ENCODE results near the gene ZFAND6.
A peak's percentile ranks its signal among the peaks of the same experiment; 100 is the strongest.
"Not testable (repeated sequence)": the region's sequence is repeated elsewhere in the genome, so short reads cannot be mapped to it uniquely, and the experiment has no call there.

The ZFAND6 gene

DNA sequence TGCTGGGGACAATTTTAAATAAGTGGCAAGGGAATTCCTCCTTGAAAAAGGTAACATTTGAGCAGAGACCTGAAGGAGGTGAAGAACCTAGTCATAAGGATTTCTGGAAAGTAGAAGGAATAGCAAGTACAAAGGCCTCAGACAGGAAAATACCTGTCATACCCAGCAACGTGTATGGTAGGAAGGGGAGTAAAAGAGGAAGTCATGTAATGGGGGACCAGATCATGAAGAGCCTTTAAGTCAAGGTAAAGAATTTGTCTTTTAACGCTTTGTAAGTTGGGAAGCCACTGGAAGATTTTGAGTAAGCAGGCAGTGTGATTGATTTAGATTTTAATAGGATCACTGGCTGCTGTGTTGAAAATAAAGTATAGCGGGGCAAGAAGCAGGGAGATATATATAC, 49.9 kb downstream of the ZFAND6 start:
- FAIRE-seq (no peak), DNase-seq (ENCODE audit: insufficient read length, low spot score) (no peak)
- no peak for TF ChIP-seq POLR2AphosphoS5 (IDR thresholded peaks at IDR 0.05; ENCODE audit: low read depth, low read length)
- TF ChIP-seq SPI1 (IDR thresholded peaks at IDR 0.05; ENCODE audit: low read depth, low read length) = peak; percentile 90

DNA sequence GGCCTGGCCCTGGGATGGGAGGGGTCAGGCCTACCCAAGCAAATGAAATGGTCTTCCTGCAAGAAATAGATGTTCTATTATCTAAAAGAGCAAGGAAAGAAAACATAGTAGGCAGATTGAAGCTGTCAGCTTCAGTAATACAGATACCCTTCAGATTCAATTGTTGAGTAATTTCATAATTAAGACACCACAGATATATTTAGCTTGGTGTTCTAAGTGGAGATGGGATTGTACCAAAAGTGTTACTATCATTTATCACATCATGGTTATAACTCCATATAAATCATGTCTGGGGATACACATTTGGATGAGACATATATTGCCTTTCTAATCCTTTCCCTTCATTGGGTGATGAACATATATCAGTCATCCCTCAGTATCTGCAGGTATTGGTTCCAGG, 51.4 kb downstream of the ZFAND6 start:
- FAIRE-seq (no peak), DNase-seq (ENCODE audit: insufficient read length, low spot score) (no peak)
- TF ChIP-seq POU2F2 (IDR thresholded peaks at IDR 0.05; ENCODE audit: low read depth, low read length) = no peak

DNA sequence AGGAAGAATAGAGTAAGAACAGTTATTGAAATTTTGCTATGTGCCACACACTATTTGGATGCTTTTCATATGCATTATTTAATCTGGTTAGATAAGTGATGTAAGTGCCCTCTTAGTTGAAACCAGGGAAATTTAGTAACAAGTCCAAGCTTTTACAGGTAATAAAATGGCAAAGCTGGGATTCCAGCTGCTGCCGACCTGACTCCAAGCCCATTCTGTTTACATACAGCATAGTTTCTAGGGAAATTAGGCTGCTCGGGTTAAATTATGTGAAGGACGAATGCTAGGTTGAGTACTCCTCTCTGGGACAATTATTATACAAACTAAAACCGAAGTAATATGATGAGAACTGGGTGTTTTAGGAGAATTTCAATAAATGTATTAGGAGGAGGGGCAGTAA, 54.6 kb downstream of the ZFAND6 start:
- TF ChIP-seq POLR2A (IDR thresholded peaks at IDR 0.05; ENCODE audit: low read depth, low read length) (no peak), TAF1 (IDR thresholded peaks at IDR 0.05; ENCODE audit: low read depth, low read length) (no peak), POU2F2 (IDR thresholded peaks at IDR 0.05; ENCODE audit: low read depth, low read length) (no peak), PAX5 (IDR thresholded peaks at IDR 0.05; ENCODE audit: insufficient read depth, low read length, severe bottlenecking) (no peak), POLR2AphosphoS5 (IDR thresholded peaks at IDR 0.05; ENCODE audit: low read depth, low read length) (no peak), SPI1 (IDR thresholded peaks at IDR 0.05; ENCODE audit: low read depth, low read length) (no peak)
- FAIRE-seq (peak; percentile 40), DNase-seq (ENCODE audit: insufficient read length, low spot score) (no peak)

DNA sequence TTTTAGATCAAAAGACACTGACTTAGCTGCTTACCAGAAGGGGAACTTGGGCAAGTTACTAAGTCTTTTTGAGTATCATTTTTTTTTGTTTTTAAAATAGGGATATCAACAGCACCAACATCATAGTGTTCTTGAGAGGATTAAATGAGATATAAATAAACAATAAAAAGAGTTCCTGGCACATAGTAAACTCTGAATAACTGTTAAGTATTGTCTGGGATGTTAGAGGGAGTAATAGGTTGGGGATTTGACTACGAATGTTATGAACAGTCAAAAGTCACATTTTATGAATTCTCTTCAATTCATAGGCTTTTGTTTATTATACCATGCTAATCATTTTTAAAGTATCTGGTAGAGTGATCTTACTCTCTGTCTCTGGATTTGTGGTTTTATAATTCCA, 55.5 kb downstream of the ZFAND6 start:
- FAIRE-seq = no peak
- TF ChIP-seq POU2F2 (IDR thresholded peaks at IDR 0.05; ENCODE audit: low read depth, low read length) (no peak), PAX5 (IDR thresholded peaks at IDR 0.05; ENCODE audit: insufficient read depth, low read length, severe bottlenecking) (no peak), POLR2A (IDR thresholded peaks at IDR 0.05; ENCODE audit: low read depth, low read length) (no peak), POLR2AphosphoS5 (IDR thresholded peaks at IDR 0.05; ENCODE audit: low read depth, low read length) (no peak), SPI1 (IDR thresholded peaks at IDR 0.05; ENCODE audit: low read depth, low read length) (no peak), TAF1 (IDR thresholded peaks at IDR 0.05; ENCODE audit: low read depth, low read length) (no peak)
- no peak for DNase-seq (ENCODE audit: insufficient read length, low spot score)

DNA sequence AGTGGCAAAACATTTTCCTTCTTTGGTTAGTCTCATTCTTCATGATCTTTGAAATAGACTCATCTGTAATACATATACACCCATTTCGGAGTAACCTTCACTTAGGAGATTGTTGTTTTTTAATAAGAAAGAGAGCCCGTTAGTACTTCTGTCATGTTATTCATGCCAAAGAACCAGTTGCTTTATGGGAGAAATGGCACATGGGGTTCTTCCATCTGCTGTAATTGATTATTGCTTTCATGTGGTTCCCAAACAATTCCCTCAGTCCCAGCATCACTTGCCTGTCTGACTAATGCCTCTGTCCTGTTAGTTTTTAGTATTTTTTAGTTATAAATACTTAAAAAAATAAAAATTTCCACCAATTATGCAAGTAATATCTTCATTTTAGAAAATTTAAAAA, 59.5 kb downstream of the ZFAND6 start:
- no peak for TF ChIP-seq POU2F2 (IDR thresholded peaks at IDR 0.05; ENCODE audit: low read depth, low read length)
- no peak for TF ChIP-seq PAX5 (IDR thresholded peaks at IDR 0.05; ENCODE audit: insufficient read depth, low read length, severe bottlenecking)
- TF ChIP-seq POLR2A (IDR thresholded peaks at IDR 0.05; ENCODE audit: low read depth, low read length) = no peak
- TF ChIP-seq TAF1 (IDR thresholded peaks at IDR 0.05; ENCODE audit: low read depth, low read length) = no peak
- no peak for TF ChIP-seq SPI1 (IDR thresholded peaks at IDR 0.05; ENCODE audit: low read depth, low read length)
- no peak for TF ChIP-seq POLR2AphosphoS5 (IDR thresholded peaks at IDR 0.05; ENCODE audit: low read depth, low read length)
- FAIRE-seq (no peak), DNase-seq (ENCODE audit: insufficient read length, low spot score) (no peak)

DNA sequence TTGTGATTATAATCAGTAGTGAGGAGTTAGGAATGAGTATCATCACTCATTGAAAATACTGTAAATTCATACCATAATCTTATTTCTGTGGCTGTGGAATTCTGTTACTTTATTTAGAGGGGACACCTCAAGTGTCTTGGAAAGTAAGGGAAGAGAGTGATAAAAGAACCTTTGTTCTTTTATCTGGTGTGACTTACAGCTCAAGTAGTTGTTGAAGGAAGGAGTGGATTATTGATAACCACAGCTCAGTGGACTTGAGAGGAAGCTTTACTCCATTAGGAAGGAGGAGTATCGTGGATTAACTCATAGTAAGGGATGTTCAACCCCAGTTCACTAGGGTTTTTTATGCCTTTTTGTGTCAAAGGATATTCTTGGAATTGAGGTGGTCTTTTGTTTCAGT, 61.2 kb downstream of the ZFAND6 start:
- no peak for FAIRE-seq
- no peak for TF ChIP-seq POU2F2 (IDR thresholded peaks at IDR 0.05; ENCODE audit: low read depth, low read length)
- no peak for TF ChIP-seq POLR2AphosphoS5 (IDR thresholded peaks at IDR 0.05; ENCODE audit: low read depth, low read length)
- no peak for TF ChIP-seq POLR2A (IDR thresholded peaks at IDR 0.05; ENCODE audit: low read depth, low read length)
- no peak for TF ChIP-seq PAX5 (IDR thresholded peaks at IDR 0.05; ENCODE audit: insufficient read depth, low read length, severe bottlenecking)
- TF ChIP-seq SPI1 (IDR thresholded peaks at IDR 0.05; ENCODE audit: low read depth, low read length) = no peak
- TF ChIP-seq TAF1 (IDR thresholded peaks at IDR 0.05; ENCODE audit: low read depth, low read length) = no peak
- no peak for DNase-seq (ENCODE audit: insufficient read length, low spot score)

DNA sequence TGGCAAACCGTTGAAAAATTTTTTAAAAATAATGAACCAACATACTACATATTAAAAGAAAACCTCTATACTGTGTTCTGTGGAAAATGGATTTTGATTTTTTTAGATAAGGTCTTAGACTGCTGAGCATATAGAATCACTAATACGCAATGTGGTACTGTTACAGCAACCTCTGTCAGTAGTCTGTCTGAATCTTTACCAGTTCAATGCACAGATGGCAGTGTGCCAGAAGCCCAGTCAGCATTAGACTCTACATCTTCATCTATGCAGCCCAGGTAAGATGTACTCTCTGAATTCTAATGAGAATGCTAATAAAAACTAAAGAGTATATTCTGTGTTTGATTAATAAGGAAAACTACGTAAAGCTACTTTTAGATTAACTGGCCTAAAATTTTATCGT, 62.1 kb downstream of the ZFAND6 start:
- FAIRE-seq (no peak), DNase-seq (ENCODE audit: insufficient read length, low spot score) (no peak)
- TF ChIP-seq TAF1 (IDR thresholded peaks at IDR 0.05; ENCODE audit: low read depth, low read length) = no peak
- no peak for TF ChIP-seq POLR2A (IDR thresholded peaks at IDR 0.05; ENCODE audit: low read depth, low read length)

DNA sequence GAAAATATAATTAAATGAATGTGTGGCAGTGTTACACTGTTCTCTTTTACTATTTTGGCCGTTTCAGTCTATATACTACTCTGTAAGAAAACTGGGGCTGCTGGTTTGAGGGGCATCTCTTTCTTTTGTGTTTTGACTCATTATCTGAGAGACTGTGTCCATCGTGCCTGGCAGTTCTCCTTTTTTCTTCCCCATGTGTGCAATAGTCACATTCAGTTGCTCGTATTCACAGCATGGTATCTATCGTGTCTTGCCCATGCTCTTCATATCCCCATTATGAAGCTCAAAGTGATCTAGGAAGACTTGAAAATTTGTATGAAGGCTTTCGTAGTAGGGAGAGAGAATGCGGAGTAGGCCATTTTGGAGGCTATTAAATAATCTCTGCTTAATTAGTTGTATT, 63.6 kb downstream of the ZFAND6 start:
- no peak for DNase-seq (ENCODE audit: insufficient read length, low spot score)
- TF ChIP-seq POLR2A (IDR thresholded peaks at IDR 0.05; ENCODE audit: low read depth, low read length) (no peak), SPI1 (IDR thresholded peaks at IDR 0.05; ENCODE audit: low read depth, low read length) (peak; percentile 24; the same call in 1 of the 2 replicates), POU2F2 (IDR thresholded peaks at IDR 0.05; ENCODE audit: low read depth, low read length) (no peak), TAF1 (IDR thresholded peaks at IDR 0.05; ENCODE audit: low read depth, low read length) (no peak), PAX5 (IDR thresholded peaks at IDR 0.05; ENCODE audit: insufficient read depth, low read length, severe bottlenecking) (no peak), POLR2AphosphoS5 (IDR thresholded peaks at IDR 0.05; ENCODE audit: low read depth, low read length) (no peak)
- no peak for FAIRE-seq

DNA sequence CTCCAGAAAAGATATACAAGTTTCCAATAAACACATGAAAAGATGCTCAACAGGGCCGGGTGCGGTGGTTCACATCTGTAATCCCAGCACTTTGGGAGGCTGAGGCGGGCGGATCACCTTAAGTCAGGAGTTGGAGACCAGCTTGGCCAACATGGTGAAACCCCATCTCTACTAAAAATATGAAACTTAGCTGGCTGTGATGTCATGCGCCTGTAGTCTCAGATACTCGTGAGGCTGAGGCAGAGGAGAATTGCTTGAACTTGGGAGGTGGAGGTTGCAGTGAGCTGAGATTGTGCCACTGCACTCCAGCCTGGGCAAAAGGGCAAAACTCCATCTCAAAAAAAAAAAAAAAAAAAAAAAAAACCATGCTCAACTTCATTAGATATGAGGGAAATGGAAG, 67.8 kb downstream of the ZFAND6 start:
- DNase-seq (ENCODE audit: insufficient read length, low spot score); FAIRE-seq: not testable (repeated sequence)

DNA sequence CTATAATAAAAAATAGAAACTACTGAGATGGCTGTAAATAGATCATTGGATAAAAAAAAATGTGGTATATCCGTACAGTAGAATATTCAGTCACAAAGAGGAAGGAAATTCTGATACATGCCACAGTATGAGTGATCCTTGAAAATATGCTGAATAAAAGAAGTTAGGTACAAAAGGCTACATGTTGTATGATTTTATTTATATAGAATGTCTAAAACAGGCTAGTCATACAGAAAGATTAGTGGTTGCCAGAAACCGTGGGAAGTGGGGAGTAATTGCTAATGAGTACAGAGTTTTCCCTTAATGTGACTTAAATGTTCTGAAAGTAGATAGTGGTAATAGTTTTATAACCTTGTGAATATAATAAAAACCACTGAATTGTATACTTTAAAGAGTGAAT, 68.4 kb downstream of the ZFAND6 start:
- FAIRE-seq (no peak), DNase-seq (ENCODE audit: insufficient read length, low spot score) (no peak)
- TF ChIP-seq PAX5 (IDR thresholded peaks at IDR 0.05; ENCODE audit: insufficient read depth, low read length, severe bottlenecking) (no peak), TAF1 (IDR thresholded peaks at IDR 0.05; ENCODE audit: low read depth, low read length) (no peak), POLR2AphosphoS5 (IDR thresholded peaks at IDR 0.05; ENCODE audit: low read depth, low read length) (no peak), SPI1 (IDR thresholded peaks at IDR 0.05; ENCODE audit: low read depth, low read length) (no peak), POU2F2 (IDR thresholded peaks at IDR 0.05; ENCODE audit: low read depth, low read length) (no peak), POLR2A (IDR thresholded peaks at IDR 0.05; ENCODE audit: low read depth, low read length) (no peak)

DNA sequence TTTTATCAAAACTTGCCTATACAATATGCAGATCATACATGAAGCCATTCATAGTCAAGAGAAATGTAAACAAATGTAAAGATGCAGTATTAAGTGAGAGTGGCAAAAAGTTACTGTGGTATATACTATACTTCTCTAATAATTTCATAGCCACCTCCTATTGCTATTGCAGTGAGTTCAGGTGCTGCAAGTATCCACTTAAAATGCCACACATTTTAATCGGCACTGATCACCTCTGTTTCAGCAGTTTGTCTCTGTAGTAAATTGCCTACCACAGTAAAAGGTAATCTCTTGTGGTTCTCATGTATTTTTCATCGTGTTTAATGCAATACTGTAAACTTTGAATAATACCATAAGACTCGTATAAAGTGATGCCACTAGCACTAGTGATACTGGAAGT, 72.9 kb downstream of the ZFAND6 start:
- FAIRE-seq (peak; percentile 31), DNase-seq (ENCODE audit: insufficient read length, low spot score) (no peak)
- no peak for TF ChIP-seq POLR2A (IDR thresholded peaks at IDR 0.05; ENCODE audit: low read depth, low read length)
- TF ChIP-seq TAF1 (IDR thresholded peaks at IDR 0.05; ENCODE audit: low read depth, low read length) = no peak
- no peak for TF ChIP-seq SPI1 (IDR thresholded peaks at IDR 0.05; ENCODE audit: low read depth, low read length)
- TF ChIP-seq POU2F2 (IDR thresholded peaks at IDR 0.05; ENCODE audit: low read depth, low read length) = no peak
- no peak for TF ChIP-seq PAX5 (IDR thresholded peaks at IDR 0.05; ENCODE audit: insufficient read depth, low read length, severe bottlenecking)
- no peak for TF ChIP-seq POLR2AphosphoS5 (IDR thresholded peaks at IDR 0.05; ENCODE audit: low read depth, low read length)
